ENCODE results near the gene TPCN2. TPM values are rescaled to one million over a fixed set of nuclear protein-coding genes. Genes with fewer than 3 reads are reported as not detected.

Gene TPCN2
- total and polyA plus RNA-seq, 2 donors from 2014 or later = 12.9 to 22.4 TPM

GRCh38 chr11:69111624-69112542 is 63.2 kb downstream of the TPCN2 start:
- H3K27me3 ChIP-seq (ENCODE audit: control insufficient read depth, insufficient read depth, low read length) = no peaks in the 10 kb centered on the region
- intact Hi-C loops (cut with DNase I) = no loop called here
- FAIRE-seq = no peak

GRCh38 chr11:69113226-69113625 is 64.5 kb downstream of the TPCN2 start:
- Histone ChIP-seq H3K27me3 (ENCODE audit: control insufficient read depth, insufficient read depth, low read length) (no peaks in the 10 kb centered on the region), H3K27ac (ENCODE audit: low read depth in 2 of 2, low read length in 2 of 2) (peak overlapping the region; percentile 94), H3K4me1 (ENCODE audit: control insufficient read depth in 2 of 3, insufficient read depth in 2 of 3, low read depth in 1 of 3, low read length in 3 of 3) (peaks cover 3 to 48% (median 26%) of the 10 kb centered on the region in 3 donors), H3K9me3 (ENCODE audit: control insufficient read depth in 2 of 3, insufficient read depth in 1 of 3, low read length in 3 of 3) (no peaks in the 10 kb centered on the region), H3K4me3 (ENCODE audit: low read length in 3 of 3) (no peak overlapping the region), H3K9ac (ENCODE audit: low read length in 3 of 3) (no peak overlapping the region), H3K36me3 (ENCODE audit: control insufficient read depth in 2 of 3, insufficient read depth in 3 of 3, low read length in 3 of 3) (no peaks in the 10 kb centered on the region)
- FAIRE-seq = no peak
- intact Hi-C loops (cut with DNase I) = no loop called here
- TF ChIP-seq CTCF (IDR thresholded peaks at IDR 0.05; ENCODE audit: borderline replicate concordance, extremely low read depth, insufficient read depth) = no peak
- peak in 1 of 5 donors; percentile 56 for DNase-seq

More at GRCh38 chr11:69111624-69112542, 63.2 kb downstream of the TPCN2 start:
- no peak for TF ChIP-seq CTCF (IDR thresholded peaks at IDR 0.05; ENCODE audit: borderline replicate concordance, extremely low read depth, insufficient read depth)
- H3K4me3 ChIP-seq (ENCODE audit: low read length in 3 of 3) = no peak overlapping the region
- no peaks in the 10 kb centered on the region for H3K9me3 ChIP-seq (ENCODE audit: control insufficient read depth in 2 of 3, insufficient read depth in 1 of 3, low read length in 3 of 3)
- peak overlapping the region in 1 of 3 donors; percentile 43 for H3K9ac ChIP-seq (ENCODE audit: low read length in 3 of 3)
- DNase-seq = peak in 4 of 5 donors; percentile 69 to 87 (median 80)
- no peaks in the 10 kb centered on the region for H3K36me3 ChIP-seq (ENCODE audit: control insufficient read depth in 2 of 3, insufficient read depth in 3 of 3, low read length in 3 of 3)
- H3K27ac ChIP-seq (ENCODE audit: low read depth in 2 of 2, low read length in 2 of 2) = peak overlapping the region; percentile 94
- H3K4me1 ChIP-seq (ENCODE audit: control insufficient read depth in 2 of 3, insufficient read depth in 2 of 3, low read depth in 1 of 3, low read length in 3 of 3) = peaks cover 3 to 45% (median 26%) of the 10 kb centered on the region in 3 donors

GRCh38 chr11:69113646-69114340 is 65.1 kb downstream of the TPCN2 start:
- Histone ChIP-seq H3K9me3 (ENCODE audit: control insufficient read depth in 2 of 3, insufficient read depth in 1 of 3, low read length in 3 of 3) (no peaks in the 10 kb centered on the region), H3K9ac (ENCODE audit: low read length in 3 of 3) (no peak overlapping the region), H3K4me3 (ENCODE audit: low read length in 3 of 3) (no peak overlapping the region), H3K4me1 (ENCODE audit: control insufficient read depth in 2 of 3, insufficient read depth in 2 of 3, low read depth in 1 of 3, low read length in 3 of 3) (peaks cover 3 to 48% (median 26%) of the 10 kb centered on the region in 3 donors), H3K36me3 (ENCODE audit: control insufficient read depth in 2 of 3, insufficient read depth in 3 of 3, low read length in 3 of 3) (no peaks in the 10 kb centered on the region), H3K27ac (ENCODE audit: low read depth in 2 of 2, low read length in 2 of 2) (peak overlapping the region; percentile 26 to 95), H3K27me3 (ENCODE audit: control insufficient read depth, insufficient read depth, low read length) (no peaks in the 10 kb centered on the region)
- FAIRE-seq = no peak
- intact Hi-C loops (cut with DNase I) = no loop called here
- peak in 1 of 5 donors; percentile 51 for DNase-seq
- no peak for TF ChIP-seq CTCF (IDR thresholded peaks at IDR 0.05; ENCODE audit: borderline replicate concordance, extremely low read depth, insufficient read depth)
